Mucosa of descending colon (tissue), 3 donors: ENCODE measurements around the gene SH3TC1. TPM values are rescaled to one million over a fixed set of nuclear protein-coding genes. Genes with fewer than 3 reads are reported as not detected.
A peak's percentile ranks its signal among the peaks of the same experiment; 100 is the strongest.

Experiments used
- ATAC-seq: fragments of 200-7000 bp; cut with Tn5 transposase; one replicate; pipeline ENCODE4 v1.9.1; 2020; ENCODE audit warnings: mild to moderate bottlenecking, moderate library complexity
- DNase-seq, 3 donors: peaks; one replicate each; pipeline ENCODE4 v3.0.0-alpha.2; 2020
- H3K36me3 ChIP-seq: fragments of 200-600 bp; one replicate; pipeline ENCODE4 v1.8.0; 2021; ENCODE audit warnings: low read depth, mild to moderate bottlenecking
- H3K4me1 ChIP-seq: fragments of 200-600 bp; one replicate; pipeline ENCODE4 v1.8.0; 2021; ENCODE audit warnings: low read depth, mild to moderate bottlenecking
- H3K4me3 ChIP-seq: fragments of 200-600 bp; one replicate; pipeline ENCODE4 v1.8.0; 2021; ENCODE audit warnings: mild to moderate bottlenecking
- H3K9me3 ChIP-seq: fragments of 200-600 bp; one replicate; pipeline ENCODE4 v1.8.0; 2021; ENCODE audit warnings: mild to moderate bottlenecking
- CTCF ChIP-seq: fragments of 200-600 bp; IDR thresholded peaks from one replicate; pipeline ENCODE4 v1.8.0; 2022; ENCODE audit warnings: antibody characterized with exemption, mild to moderate bottlenecking
- intact Hi-C, 2 donors: fragments of 100-400 bp; cut with DNase I in 1 of 2; cut with micrococcal nuclease in 1 of 2; formaldehyde crosslinking; loops; one replicate each; pipeline versions ENCODE4 v1.11.0 to v1.11.1; 2022; cut with DNase I, micrococcal nuclease
- total RNA-seq, 3 donors: library from RNA; stranded (reverse); fragmentation: NEBNext Ultra II Directional in 2 of 3; extraction: Animal tissue kit (Norgen Biotek cat#: 25700) in 2 of 3; gene quantifications; one replicate each; pipeline versions ENCODE4 v1.2.1 to v1.2.4, GENCODE V29; 2021 to 2023
- donor health status: DM: no; HTN: no; CAD: no; lungs with moderate emphysema.
- donor health status: DM: no; HTN: no; CAD: no.
- donor health status: DM: no; HTN: yes; CAD: no.

The SH3TC1 gene
- total RNA-seq, 3 donors from 2014 or later, result 10.3 to 13.6 (median 11.7) TPM

- ATAC-seq (no peak), DNase-seq (no peak)
- peaks cover 26% of the 10 kb centered on the region for H3K4me1 ChIP-seq
- H3K36me3 ChIP-seq, result no peaks in the 10 kb centered on the region
- intact Hi-C loops, result no loop called here
- no peak for TF ChIP-seq CTCF
- no peaks in the 10 kb centered on the region for H3K9me3 ChIP-seq
- no peak overlapping the region for H3K4me3 ChIP-seq
Measured at GRCh38 chr4:8203052-8203401, 3.9 kb downstream of the SH3TC1 start.

DNA sequence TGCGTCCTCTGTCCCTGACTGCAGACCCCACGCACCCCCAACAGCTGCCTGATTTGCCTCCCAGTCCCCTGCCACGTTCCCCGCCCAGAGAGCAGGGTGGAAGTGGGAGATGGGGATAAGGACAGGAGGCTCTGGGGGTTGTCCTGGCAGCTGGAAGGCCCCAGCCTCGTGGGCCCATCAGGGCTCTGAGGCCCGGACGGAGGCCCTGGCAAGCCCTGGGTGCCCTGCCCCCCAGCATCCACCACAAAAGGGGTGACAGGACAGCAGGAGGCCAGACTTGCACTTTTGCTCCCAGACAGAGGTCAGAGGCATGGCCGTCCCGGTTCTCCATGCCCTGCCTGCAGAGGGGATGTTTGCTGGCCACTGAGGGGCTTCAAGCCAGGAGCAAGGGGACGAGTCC is 4.7 kb downstream of the SH3TC1 start:
- DNase-seq (no peak), ATAC-seq (no peak)
- no peak for TF ChIP-seq CTCF
- no peak overlapping the region for H3K4me3 ChIP-seq
- H3K36me3 ChIP-seq, result no peaks in the 10 kb centered on the region
- H3K9me3 ChIP-seq, result no peaks in the 10 kb centered on the region
- H3K4me1 ChIP-seq, result peaks cover 18% of the 10 kb centered on the region
- intact Hi-C loops, result no loop called here

DNA sequence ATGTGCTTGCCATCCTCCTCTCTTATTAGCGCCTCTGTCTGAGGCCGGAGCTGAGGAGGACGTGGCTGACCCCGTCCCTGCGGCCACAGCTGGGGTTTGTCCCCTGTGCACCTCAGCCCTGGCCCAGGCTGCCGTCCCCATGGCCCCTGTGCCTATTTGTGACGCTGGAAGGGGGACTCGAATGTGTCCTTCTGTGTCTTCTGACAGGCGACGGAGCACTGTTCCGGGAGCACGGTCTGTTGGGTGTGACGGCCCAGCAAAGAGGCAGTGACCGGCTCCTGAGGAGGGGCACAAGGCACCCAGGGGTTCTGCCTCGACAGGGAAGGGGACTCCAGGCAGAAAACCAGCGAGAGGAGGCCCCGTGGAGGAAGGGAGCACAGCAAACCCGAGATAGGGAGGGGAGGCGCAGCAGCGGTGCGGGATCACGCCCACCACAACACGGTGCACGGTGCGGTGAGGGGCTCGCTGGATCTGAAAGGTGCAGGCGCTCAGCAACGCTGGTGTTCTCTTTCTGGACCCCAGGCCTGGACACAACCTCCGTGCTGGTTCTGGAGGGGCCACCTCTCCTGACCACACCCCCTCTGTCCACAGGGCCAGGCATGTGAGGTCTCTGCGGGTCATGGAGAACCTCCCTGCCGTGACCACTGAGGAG is 5.6 kb downstream of the SH3TC1 start:
- TF ChIP-seq CTCF, result no peak
- Histone ChIP-seq H3K36me3 (no peaks in the 10 kb centered on the region), H3K9me3 (no peaks in the 10 kb centered on the region), H3K4me1 (peaks cover 10% of the 10 kb centered on the region), H3K4me3 (no peak overlapping the region)
- intact Hi-C loops, result no loop called here
- ATAC-seq (no peak), DNase-seq (no peak)

GRCh38 chr4:8205241-8205707 is 6.2 kb downstream of the SH3TC1 start:
- intact Hi-C loops, result no loop called here

DNA sequence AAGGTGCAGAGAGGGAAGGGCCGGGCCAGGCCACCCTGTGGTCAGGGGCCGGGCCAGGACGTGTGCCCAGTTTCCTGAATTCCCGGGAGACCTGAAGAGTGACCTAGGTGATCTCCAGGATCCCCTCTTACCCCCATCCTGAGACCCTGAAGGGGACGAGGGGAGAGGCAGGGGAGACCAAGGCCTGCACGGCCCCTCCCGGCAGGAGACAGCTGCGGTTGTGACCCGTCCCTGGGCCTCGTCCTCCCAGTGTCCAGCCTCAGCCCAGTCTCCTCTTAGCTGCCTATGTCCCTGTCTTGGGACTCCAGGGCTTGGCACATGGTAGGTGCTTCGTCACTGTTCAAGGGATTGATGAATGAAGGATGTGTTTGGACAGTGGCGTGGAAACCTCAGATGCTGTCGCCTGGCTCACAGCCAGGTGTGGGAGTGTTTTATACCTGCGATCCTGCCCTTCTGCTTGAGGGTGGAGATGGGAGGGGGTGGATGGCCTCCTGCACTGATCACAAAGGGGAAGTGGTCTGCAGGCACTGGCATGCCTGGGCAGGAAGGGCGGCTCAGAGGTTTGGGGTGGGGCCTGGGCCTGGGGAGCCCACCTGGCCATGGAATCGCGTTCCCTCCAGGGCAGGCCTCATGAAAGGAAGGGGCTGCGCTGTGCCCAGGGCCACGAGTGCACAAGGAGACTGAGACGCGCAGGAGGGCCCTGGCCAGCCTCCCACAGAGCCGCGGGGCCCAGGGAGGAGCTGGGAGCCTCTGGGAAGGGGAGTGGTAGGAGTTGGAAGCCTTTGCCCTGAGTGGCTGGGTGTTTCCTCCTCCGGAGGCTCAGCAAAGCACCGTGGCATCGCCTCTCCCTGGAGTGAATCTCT is 6.9 kb downstream of the SH3TC1 start:
- TF ChIP-seq CTCF, result no peak
- ATAC-seq, result peak; percentile 58
- Histone ChIP-seq H3K9me3 (no peaks in the 10 kb centered on the region), H3K4me1 (peaks cover 5% of the 10 kb centered on the region), H3K4me3 (no peak overlapping the region), H3K36me3 (no peaks in the 10 kb centered on the region)
- intact Hi-C loops, result no loop called here
- DNase-seq, result peak in 1 of 3 donors; percentile 45

More at GRCh38 chr4:8205241-8205707, 6.2 kb downstream of the SH3TC1 start:
- no peaks in the 10 kb centered on the region for H3K36me3 ChIP-seq
- no peak overlapping the region for H3K4me3 ChIP-seq
- H3K4me1 ChIP-seq, result peaks cover 5% of the 10 kb centered on the region
- no peak for TF ChIP-seq CTCF
- no peaks in the 10 kb centered on the region for H3K9me3 ChIP-seq
- DNase-seq (no peak), ATAC-seq (no peak)
